OCI-LY1 (cell line): ENCODE measurements around the gene PNLDC1.

Experiments used
- CTCF ChIP-seq: fragments of 200-600 bp; sonication (generic), shearing (Covaris generic); IDR thresholded peaks from 2 replicates; pipeline ENCODE4 v1.5.1; 2017; ENCODE audit warnings: mild to moderate bottlenecking, antibody characterized with exemption, low read length, moderate library complexity, mixed read lengths
- EZH2 ChIP-seq: fragments of 200-600 bp; sonication (generic), shearing (Covaris generic); IDR thresholded peaks from 2 replicates; pipeline ENCODE4 v1.8.0; 2017; ENCODE audit warnings: borderline replicate concordance, mixed run types, mild to moderate bottlenecking, antibody characterized with exemption, low read length, moderate library complexity, mixed read lengths

DNA sequence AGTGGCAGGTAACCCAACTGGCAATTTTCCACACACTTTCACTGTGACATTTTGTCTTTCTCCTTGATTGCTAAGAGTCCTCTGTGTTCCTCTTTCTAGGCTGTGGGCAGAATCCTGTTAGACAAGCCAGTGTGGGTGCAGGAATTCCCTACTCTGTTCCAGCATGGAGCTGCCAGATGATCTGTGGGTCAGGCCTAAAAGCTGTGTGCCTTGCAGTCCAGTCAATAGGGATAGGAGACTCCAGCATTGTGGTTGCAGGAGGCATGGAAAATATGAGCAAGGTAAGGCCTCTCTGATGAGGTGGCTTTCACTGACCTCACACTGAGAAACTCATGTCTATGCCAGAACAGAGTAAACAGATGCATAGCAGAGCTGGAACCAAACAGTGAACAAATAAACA is 33.2 kb upstream of the PNLDC1 start:
- TF ChIP-seq CTCF (no peak), EZH2 (no peak)
